ENCODE results near the gene LTB4R. TPM values are rescaled to one million over a fixed set of nuclear protein-coding genes. Genes with fewer than 3 reads are reported as not detected.

LTB4R gene
- total and polyA plus RNA-seq, 9 of the 15 experiments (the other 6 are each of a cell fraction or from before 2014, with no cell fraction given): 0.38 to 10.5 (median 2.8) TPM

- TF ChIP-seq TFAM (CRISPR knock-in tag; conservative IDR thresholded peaks at IDR 0.05): no peak
- TF ChIP-seq SNIP1 (IDR thresholded peaks at IDR 0.05; ENCODE audit: low read depth): peak; percentile 74; the same call in 1 of the 2 replicates
- peak; percentile 86; the same call in 1 of the 2 replicates for TF ChIP-seq PHF8 (IDR thresholded peaks at IDR 0.05; ENCODE audit: borderline replicate concordance, low read length)
- peak; percentile 95 for TF ChIP-seq RB1 (IDR thresholded peaks at IDR 0.05; ENCODE audit: low read depth)
- no peak for TF ChIP-seq ZNF143 (CRISPR knock-in tag; IDR thresholded peaks at IDR 0.05)
- TF ChIP-seq DDX20 (tag; IDR thresholded peaks at IDR 0.05; ENCODE audit: low read depth): no peak
- peak; percentile 46 for TF ChIP-seq KDM5B (IDR thresholded peaks at IDR 0.05; ENCODE audit: insufficient replicate concordance, low read depth, low read length)
- no peak for TF ChIP-seq ATF4 (CRISPR knock-in tag; IDR thresholded peaks at IDR 0.05)
- no peak for TF ChIP-seq POLR2AphosphoS2 (IDR thresholded peaks at IDR 0.05; ENCODE audit: low read length)
- no peak for TF ChIP-seq CHAMP1 (IDR thresholded peaks at IDR 0.05)
- no peak for TF ChIP-seq ZNF274 (IDR thresholded peaks at IDR 0.05; ENCODE audit: borderline replicate concordance, low read depth, low read length)
- 0 out of 4 replicates have a peak, but pooled peaks of 1 of the 2 experiments have one; percentile 14 for TF ChIP-seq RAD21 (CRISPR knock-in tag; conservative IDR thresholded peaks at IDR 0.05 in 1 of 2, IDR thresholded peaks at IDR 0.05 in 1 of 2)
- peak; percentile 97 for TF ChIP-seq SP2 (IDR thresholded peaks at IDR 0.05; ENCODE audit: extremely low read depth, low read depth, low read length, poor library complexity, severe bottlenecking)
- TF ChIP-seq GTF2F1 (IDR thresholded peaks at IDR 0.05; ENCODE audit: low read depth, low read length): peak; percentile 51; the same call in 1 of the 2 replicates
- TF ChIP-seq CTBP1 (IDR thresholded peaks at IDR 0.05; ENCODE audit: borderline replicate concordance): peak; percentile 82; the same call in 1 of the 2 replicates
- TF ChIP-seq HMGXB4 (CRISPR knock-in tag; IDR thresholded peaks at IDR 0.05): peak; percentile 89
- no peak for TF ChIP-seq GABPB2 (CRISPR knock-in tag; conservative IDR thresholded peaks at IDR 0.05)
- no peak for TF ChIP-seq MAFG (tag; conservative IDR thresholded peaks at IDR 0.05)
- peak; percentile 71 to 82 (median 75) for TF ChIP-seq CTCF (IDR thresholded peaks at IDR 0.05 in 2 of 3, conservative IDR thresholded peaks at IDR 0.05 in 1 of 3; ENCODE audit: insufficient read depth in 2 of 3, low read depth in 1 of 3, low read length in 3 of 3)
- peak; percentile 83 for TF ChIP-seq ETV5 (CRISPR knock-in tag; IDR thresholded peaks at IDR 0.05; ENCODE audit: low read depth)
- peak; percentile 39; the same call in 1 of the 2 replicates for TF ChIP-seq ZNF384 (IDR thresholded peaks at IDR 0.05; ENCODE audit: low read depth, low read length)
These were observed 40.0 kb upstream of the LTB4R start, which contains the start of gene RABGGTA (continued) for GRCh38 chr14:24271134-24271833.

Measured in K562 (cell line).